ENCODE data around the gene LINC01488. TPM values are rescaled to one million over a fixed set of nuclear protein-coding genes. Genes with fewer than 3 reads are reported as not detected.

LINC01488 gene
- total RNA-seq, 4 donors from 2014 or later = not detected

GRCh38 chr11:69524291-69524882 lies 42.9 kb downstream of the LINC01488 start:
- intact Hi-C loops (cut with DNase I; ENCODE audit: low total_unique reads) = no loop called here
- Histone ChIP-seq H3K27me3 (no peaks in the 10 kb centered on the region), H3K36me3 (no peaks in the 10 kb centered on the region), H3K27ac (no peak overlapping the region), H3K4me1 (no peaks in the 10 kb centered on the region), H3K9me3 (no peaks in the 10 kb centered on the region), H3K4me3 (no peak overlapping the region)
- TF ChIP-seq, protein P1, sequence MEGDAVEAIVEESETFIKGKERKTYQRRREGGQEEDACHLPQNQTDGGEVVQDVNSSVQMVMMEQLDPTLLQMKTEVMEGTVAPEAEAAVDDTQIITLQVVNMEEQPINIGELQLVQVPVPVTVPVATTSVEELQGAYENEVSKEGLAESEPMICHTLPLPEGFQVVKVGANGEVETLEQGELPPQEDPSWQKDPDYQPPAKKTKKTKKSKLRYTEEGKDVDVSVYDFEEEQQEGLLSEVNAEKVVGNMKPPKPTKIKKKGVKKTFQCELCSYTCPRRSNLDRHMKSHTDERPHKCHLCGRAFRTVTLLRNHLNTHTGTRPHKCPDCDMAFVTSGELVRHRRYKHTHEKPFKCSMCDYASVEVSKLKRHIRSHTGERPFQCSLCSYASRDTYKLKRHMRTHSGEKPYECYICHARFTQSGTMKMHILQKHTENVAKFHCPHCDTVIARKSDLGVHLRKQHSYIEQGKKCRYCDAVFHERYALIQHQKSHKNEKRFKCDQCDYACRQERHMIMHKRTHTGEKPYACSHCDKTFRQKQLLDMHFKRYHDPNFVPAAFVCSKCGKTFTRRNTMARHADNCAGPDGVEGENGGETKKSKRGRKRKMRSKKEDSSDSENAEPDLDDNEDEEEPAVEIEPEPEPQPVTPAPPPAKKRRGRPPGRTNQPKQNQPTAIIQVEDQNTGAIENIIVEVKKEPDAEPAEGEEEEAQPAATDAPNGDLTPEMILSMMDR (IDR thresholded peaks at IDR 0.05) = no peak
- no peak for TF ChIP-seq EP300 (IDR thresholded peaks at IDR 0.05; ENCODE audit: low read depth)
- TF ChIP-seq POLR2AphosphoS5 (IDR thresholded peaks at IDR 0.05) = no peak
- TF ChIP-seq POLR2A (IDR thresholded peaks at IDR 0.05) = no peak
- WGBS, 2 donors (ENCODE audit: low coverage in 1 of 2) = 71 to 73% methylated on average over 12 to 15 of the region's 15 CpGs
- in situ Hi-C loops (cut with MboI; ENCODE audit: low pct_ligation_motif_present in 1 of 4, low pct_unique_long_range_greater_than_20kb in 1 of 4, low sequenced_read_pairs in 3 of 4) = no loop called here
- no peak for DNase-seq

GRCh38 chr11:69524991-69525411 lies 43.5 kb downstream of the LINC01488 start:
- in situ Hi-C loops (cut with MboI; ENCODE audit: low pct_ligation_motif_present in 1 of 4, low pct_unique_long_range_greater_than_20kb in 1 of 4, low sequenced_read_pairs in 3 of 4) = no loop called here
- no peaks in the 10 kb centered on the region for H3K27me3 ChIP-seq
- no peaks in the 10 kb centered on the region for H3K36me3 ChIP-seq
- H3K4me1 ChIP-seq = no peaks in the 10 kb centered on the region
- no peak overlapping the region for H3K4me3 ChIP-seq
- H3K27ac ChIP-seq = no peak overlapping the region
- WGBS, 2 donors (ENCODE audit: low coverage in 1 of 2) = 83 to 86% methylated on average over 1 to 15 of the region's 15 CpGs
- H3K9me3 ChIP-seq = no peaks in the 10 kb centered on the region
- no peak for TF ChIP-seq POLR2A (IDR thresholded peaks at IDR 0.05)
- no peak for TF ChIP-seq EP300 (IDR thresholded peaks at IDR 0.05; ENCODE audit: low read depth)
- TF ChIP-seq POLR2AphosphoS5 (IDR thresholded peaks at IDR 0.05) = no peak
- TF ChIP-seq, protein P1 (IDR thresholded peaks at IDR 0.05) = no peak
- intact Hi-C loops (cut with DNase I; ENCODE audit: low total_unique reads) = no loop called here
- DNase-seq = no peak

GRCh38 chr11:69525516-69526452 lies 44.3 kb downstream of the LINC01488 start:
- in situ Hi-C loops (cut with MboI; ENCODE audit: low pct_ligation_motif_present in 1 of 4, low pct_unique_long_range_greater_than_20kb in 1 of 4, low sequenced_read_pairs in 3 of 4) = no loop called here
- no peak overlapping the region for H3K27ac ChIP-seq

DNA sequence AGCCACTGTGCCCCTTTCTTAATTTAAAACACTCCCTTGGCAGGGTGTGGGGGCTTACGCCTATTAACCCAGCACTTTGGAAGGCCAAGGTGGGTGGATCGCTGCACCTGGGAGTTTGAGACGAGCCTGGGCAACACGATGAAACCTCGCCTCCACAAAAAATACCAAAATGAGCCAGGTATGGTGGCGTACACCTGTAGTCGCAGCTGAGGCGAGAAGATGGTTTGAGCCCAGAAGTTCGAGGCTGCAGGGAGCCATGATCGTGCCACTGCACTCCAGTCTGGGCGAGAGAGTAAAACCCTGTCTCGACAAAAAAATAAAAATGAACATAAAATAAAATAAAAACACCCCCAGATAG lies 45.0 kb downstream of the LINC01488 start:
- Histone ChIP-seq H3K27ac (no peak overlapping the region), H3K4me1 (no peaks in the 10 kb centered on the region), H3K36me3 (no peaks in the 10 kb centered on the region), H3K9me3 (no peaks in the 10 kb centered on the region), H3K27me3 (no peaks in the 10 kb centered on the region), H3K4me3 (no peak overlapping the region)
- in situ Hi-C loops (cut with MboI; ENCODE audit: low pct_ligation_motif_present in 1 of 4, low pct_unique_long_range_greater_than_20kb in 1 of 4, low sequenced_read_pairs in 3 of 4) (no loop called here), intact Hi-C loops (cut with DNase I; ENCODE audit: low total_unique reads) (no loop called here)
- WGBS, 2 donors (ENCODE audit: low coverage in 1 of 2) = 71 to 93% methylated on average over 9 to 12 of the region's 12 CpGs
- TF ChIP-seq POLR2A (IDR thresholded peaks at IDR 0.05) (no peak), POLR2AphosphoS5 (IDR thresholded peaks at IDR 0.05) (no peak), EP300 (IDR thresholded peaks at IDR 0.05; ENCODE audit: low read depth) (no peak)
- TF ChIP-seq, protein P1 (IDR thresholded peaks at IDR 0.05) = no peak
- no peak for DNase-seq

More at GRCh38 chr11:69525516-69526452, 44.3 kb downstream of the LINC01488 start:
- TF ChIP-seq, protein P1 (IDR thresholded peaks at IDR 0.05) = no peak
- no peak for TF ChIP-seq POLR2A (IDR thresholded peaks at IDR 0.05)
- no peak for TF ChIP-seq EP300 (IDR thresholded peaks at IDR 0.05; ENCODE audit: low read depth)
- no peaks in the 10 kb centered on the region for H3K9me3 ChIP-seq
- no peaks in the 10 kb centered on the region for H3K27me3 ChIP-seq
- WGBS, 2 donors (ENCODE audit: low coverage in 1 of 2) = 78% methylated on average over 19 of the region's 19 CpGs; no CpG with 5 or more reads in 1 of the 2 donors
- no peak overlapping the region for H3K4me3 ChIP-seq
- intact Hi-C loops (cut with DNase I; ENCODE audit: low total_unique reads) = no loop called here
- no peaks in the 10 kb centered on the region for H3K36me3 ChIP-seq
- H3K4me1 ChIP-seq = no peaks in the 10 kb centered on the region
- DNase-seq = no peak

Data from transverse colon (tissue), 4 donors.